PC-3 (cell line): ENCODE measurements around the gene CYTH3. TPM values are rescaled to one million over a fixed set of nuclear protein-coding genes. Genes with fewer than 3 reads are reported as not detected.

ENCODE experiments used
- ATAC-seq: fragments of 200-7000 bp; cut with Tn5 transposase; 2 replicates; pipeline ENCODE4 v1.9.1; 2020; ENCODE audit warnings: mild to moderate bottlenecking, moderate library complexity
- BruUV-seq: library from RNA; stranded (reverse); fragments of 400-500 nt; replicated peaks from 2 replicates; lab custom pipeline; 2021; lab: Mats Ljungman, UMichigan
- CTCF ChIA-PET: fragments of 300-600 bp; sonication (Branson Sonifier 250); formaldehyde crosslinking; loops from one replicate; lab custom pipeline; 2022; ENCODE audit warnings: antibody characterized with exemption; lab: Charles Lee
- POLR2A ChIA-PET: fragments of 300-600 bp; sonication (Branson Sonifier 250); formaldehyde crosslinking; loops from one replicate; lab custom pipeline; 2022; ENCODE audit warnings: antibody characterized with exemption; ENCODE audit not compliant: unreplicated experiment; lab: Charles Lee
- DNase-seq: peaks from one replicate; pipeline ENCODE4 v3.0.0-alpha.2; 2015
- H2AFZ ChIP-seq: fragments of 300-600 bp; sonication (generic); 2 replicates; pipeline ENCODE4 v1.6.0; 2016; ENCODE audit warnings: antibody characterized with exemption, low read length
- H3F3A ChIP-seq: fragments of 300-600 bp; sonication (generic); one replicate; pipeline ENCODE4 v1.6.0; 2017; ENCODE audit warnings: antibody characterized with exemption, low read length, control low read depth, mild to moderate bottlenecking; ENCODE audit not compliant: unreplicated experiment
- H3K27ac ChIP-seq: fragments of 300-600 bp; sonication (generic); 2 replicates; pipeline ENCODE4 v1.5.1; 2016; ENCODE audit warnings: mild to moderate bottlenecking, low read length
- H3K27me3 ChIP-seq: fragments of 300-600 bp; sonication (generic); 2 replicates; pipeline ENCODE4 v1.6.1; 2016; ENCODE audit warnings: low read length, mixed read lengths
- H3K36me3 ChIP-seq: fragments of 300-600 bp; sonication (generic); 2 replicates; pipeline ENCODE4 v1.6.1; 2016; ENCODE audit warnings: low read depth, mixed run types, low read length, mixed read lengths
- H3K4me1 ChIP-seq: fragments of 300-600 bp; sonication (generic); 2 replicates; pipeline ENCODE4 v1.5.1; 2016; ENCODE audit warnings: low read length; ENCODE audit not compliant: insufficient read depth
- H3K4me2 ChIP-seq: fragments of 300-600 bp; sonication (generic); 2 replicates; pipeline ENCODE4 v1.6.0; 2016; ENCODE audit warnings: low read length
- H3K4me3 ChIP-seq: fragments of 300-600 bp; sonication (generic); 2 replicates; pipeline ENCODE4 v1.5.1; 2016; ENCODE audit warnings: mild to moderate bottlenecking, low read length, mixed read lengths
- H3K79me2 ChIP-seq: fragments of 300-600 bp; sonication (generic); 2 replicates; pipeline ENCODE4 v1.6.1; 2017; ENCODE audit warnings: low read length, mixed read lengths
- H3K9ac ChIP-seq: fragments of 300-600 bp; sonication (generic); 2 replicates; pipeline ENCODE4 v1.6.0; 2016; ENCODE audit warnings: mild to moderate bottlenecking, low read length
- H3K9me2 ChIP-seq: fragments of 300-600 bp; sonication (generic); replicated peaks from 2 replicates; pipeline ENCODE4 v1.6.1; 2016; ENCODE audit warnings: mixed run types, low read length, mixed read lengths
- H3K9me3 ChIP-seq: fragments of 300-600 bp; sonication (generic); 2 replicates; pipeline ENCODE4 v1.6.1; 2016; ENCODE audit warnings: low read length, mixed read lengths
- H4K20me1 ChIP-seq: fragments of 300-600 bp; sonication (generic); 2 replicates; pipeline ENCODE4 v1.6.1; 2016; ENCODE audit warnings: low read length, mixed read lengths
- CTCF ChIP-seq: fragments of 300-600 bp; sonication (generic); conservative IDR thresholded peaks from 2 replicates; pipeline ENCODE4 v1.5.1; 2017; ENCODE audit warnings: antibody characterized with exemption, low read depth, mild to moderate bottlenecking, low read length
- EZH2 ChIP-seq: fragments of 300-600 bp; sonication (generic); IDR thresholded peaks from one replicate; pipeline ENCODE4 v1.6.1; 2017; ENCODE audit warnings: antibody characterized with exemption, mild to moderate bottlenecking, low read length; ENCODE audit not compliant: unreplicated experiment
- EZH2phosphoT487 ChIP-seq: fragments of 300-600 bp; sonication (generic); IDR thresholded peaks from 2 replicates; pipeline ENCODE4 v1.6.1; 2018; ENCODE audit warnings: mild to moderate bottlenecking, antibody characterized with exemption, low read length, borderline replicate concordance
- intact Hi-C: fragments of 100-400 bp; cut with micrococcal nuclease; formaldehyde crosslinking; loops from 2 replicates; pipeline ENCODE4 v1.9.0; 2023
- total RNA-seq: library from RNA; depleted of rRNA; stranded (reverse); fragments of >200 nt; gene quantifications from 2 replicates; pipeline ENCODE4 v1.2.3, GENCODE V29; 2014

The CYTH3 gene
- total RNA-seq, 1 experiment from 2014 or later, result 23.1 TPM

DNA sequence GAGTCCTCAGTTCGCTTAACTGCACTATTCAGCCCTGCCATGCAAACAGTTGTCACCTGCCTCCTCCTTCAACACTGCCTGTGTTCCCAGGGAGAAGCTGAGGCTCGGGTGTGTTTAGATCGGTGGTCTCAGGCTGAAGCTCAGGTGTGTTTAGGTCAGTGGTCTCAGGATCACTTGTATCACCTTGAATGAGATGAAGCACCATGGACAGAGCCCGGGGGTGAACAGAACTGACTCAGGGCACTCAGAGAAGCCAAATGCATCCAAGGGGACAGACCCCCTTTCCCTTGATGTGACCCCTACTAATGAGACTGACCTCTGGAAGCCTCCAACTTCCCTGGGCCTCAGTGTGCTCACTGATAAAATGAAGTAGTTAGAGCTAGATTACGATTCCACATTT is 84.0 kb downstream of the CYTH3 start:
- ChIA-PET POLR2A (no interaction called here), CTCF (no interaction called here)
- Histone ChIP-seq H2AFZ (no peak overlapping the region), H3K4me3 (no peak overlapping the region), H3K9me2 (no peaks in the 10 kb centered on the region), H3K4me2 (no peak overlapping the region), H3K36me3 (peaks cover 6% of the 10 kb centered on the region), H3K4me1 (no peaks in the 10 kb centered on the region), H4K20me1 (no peaks in the 10 kb centered on the region), H3K9me3 (no peaks in the 10 kb centered on the region), H3K79me2 (peaks cover 4% of the 10 kb centered on the region; the same call in 1 of the 2 replicates), H3K9ac (no peak overlapping the region), H3F3A (no peaks in the 10 kb centered on the region), H3K27ac (no peak overlapping the region), H3K27me3 (no peaks in the 10 kb centered on the region)
- intact Hi-C loops, result no loop called here
- DNase-seq, result no peak
- no peak for TF ChIP-seq CTCF
- no peak for TF ChIP-seq EZH2
- no peak for TF ChIP-seq EZH2phosphoT487
- ATAC-seq, result no peak
- no TSS peak for BruUV-seq

- Histone ChIP-seq H3K4me1 (no peaks in the 10 kb centered on the region), H3F3A (no peaks in the 10 kb centered on the region), H3K9me3 (no peaks in the 10 kb centered on the region), H4K20me1 (no peaks in the 10 kb centered on the region), H3K27me3 (no peaks in the 10 kb centered on the region), H3K79me2 (no peaks in the 10 kb centered on the region), H2AFZ (no peak overlapping the region), H3K9ac (no peak overlapping the region), H3K36me3 (peaks cover 6% of the 10 kb centered on the region), H3K9me2 (no peaks in the 10 kb centered on the region), H3K4me2 (no peak overlapping the region), H3K4me3 (no peak overlapping the region), H3K27ac (no peak overlapping the region)
- no peak; the same call in 1 of the 2 replicates for ATAC-seq
- CTCF ChIA-PET, result no interaction called here
- TSS peak; percentile 22 for BruUV-seq
- no peak for DNase-seq
- TF ChIP-seq EZH2phosphoT487 (no peak), EZH2 (no peak), CTCF (no peak)
- POLR2A ChIA-PET, result no interaction called here
- intact Hi-C loops, result no loop called here
Measured at GRCh38 chr7:6186577-6186976, 85.8 kb downstream of the CYTH3 start.

- H3K79me2 ChIP-seq, result no peaks in the 10 kb centered on the region
- BruUV-seq, result no TSS peak
- intact Hi-C loops, result loop anchor here (5.0 kb wide), 1 partner anchor 139 kb away; no protein-coding TSS in a partner anchor
- ChIA-PET POLR2A (no interaction called here), CTCF (no interaction called here)
- H2AFZ ChIP-seq, result no peak overlapping the region
- H3K4me1 ChIP-seq, result no peaks in the 10 kb centered on the region
- H3K4me2 ChIP-seq, result no peak overlapping the region
- TF ChIP-seq EZH2, result no peak
- no peak for TF ChIP-seq EZH2phosphoT487
- DNase-seq (no peak), ATAC-seq (no peak)
- H3K9me3 ChIP-seq, result no peaks in the 10 kb centered on the region
- no peaks in the 10 kb centered on the region for H4K20me1 ChIP-seq
- H3K27me3 ChIP-seq, result no peaks in the 10 kb centered on the region
- H3K4me3 ChIP-seq, result no peak overlapping the region
- H3K27ac ChIP-seq, result no peak overlapping the region
- no peaks in the 10 kb centered on the region for H3K36me3 ChIP-seq
- no peaks in the 10 kb centered on the region for H3K9me2 ChIP-seq
- H3K9ac ChIP-seq, result no peak overlapping the region
- H3F3A ChIP-seq, result no peaks in the 10 kb centered on the region
Measured at GRCh38 chr7:6182993-6183392, 89.4 kb downstream of the CYTH3 start.
